GM21381 (cell line): ENCODE measurements around the gene PJA2.
"Not testable (repeated sequence)": the region's sequence is repeated elsewhere in the genome, so short reads cannot be mapped to it uniquely, and the experiment has no call there.

Source experiments
- ATAC-seq: cut with Tn5 transposase; IDR thresholded peaks from one replicate; pipeline ENCODE4 v1.9.1; 2021; ENCODE audit warnings: mild to moderate bottlenecking, moderate library complexity; ENCODE audit not compliant: unreplicated experiment

PJA2 gene

DNA sequence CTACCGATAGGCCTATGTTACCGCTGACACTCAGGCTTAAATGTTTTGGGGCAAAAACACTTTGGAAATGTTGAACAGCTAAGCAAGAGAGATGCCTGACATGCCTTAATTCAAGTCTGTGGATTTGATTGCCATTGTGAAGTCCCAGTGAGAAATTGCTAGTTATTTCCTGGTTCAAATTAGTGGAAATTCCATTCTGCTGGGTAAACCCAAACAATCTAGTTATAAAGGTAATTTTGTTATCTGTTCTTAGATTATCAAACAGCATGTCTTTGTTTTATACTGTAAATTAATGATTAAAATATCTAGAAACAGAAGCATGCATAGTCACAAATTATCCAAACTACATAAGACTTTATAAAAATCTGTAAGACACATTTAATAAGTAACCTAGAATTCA lies 96.6 kb downstream of the PJA2 start:
- no peak for ATAC-seq

DNA sequence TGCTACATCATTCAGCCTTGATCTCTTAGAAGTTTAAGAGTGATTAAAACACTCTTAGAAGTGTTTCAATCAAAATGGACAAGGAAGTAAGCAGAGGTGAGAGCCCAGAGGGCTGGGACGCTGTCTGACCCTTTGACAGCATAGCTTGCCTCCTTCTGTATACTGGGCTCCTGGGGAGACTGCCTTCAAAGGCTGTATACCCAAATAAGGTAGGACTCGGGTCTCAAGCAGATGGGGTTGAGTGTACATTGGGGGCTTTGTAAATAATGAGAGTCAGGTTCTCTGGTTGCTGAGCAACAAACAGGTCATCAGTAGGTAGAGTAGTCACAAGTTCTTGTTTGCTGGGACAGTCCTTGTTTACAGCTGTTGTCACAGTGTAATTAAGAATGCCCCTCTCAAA lies 97.1 kb downstream of the PJA2 start:
- ATAC-seq: no peak

DNA sequence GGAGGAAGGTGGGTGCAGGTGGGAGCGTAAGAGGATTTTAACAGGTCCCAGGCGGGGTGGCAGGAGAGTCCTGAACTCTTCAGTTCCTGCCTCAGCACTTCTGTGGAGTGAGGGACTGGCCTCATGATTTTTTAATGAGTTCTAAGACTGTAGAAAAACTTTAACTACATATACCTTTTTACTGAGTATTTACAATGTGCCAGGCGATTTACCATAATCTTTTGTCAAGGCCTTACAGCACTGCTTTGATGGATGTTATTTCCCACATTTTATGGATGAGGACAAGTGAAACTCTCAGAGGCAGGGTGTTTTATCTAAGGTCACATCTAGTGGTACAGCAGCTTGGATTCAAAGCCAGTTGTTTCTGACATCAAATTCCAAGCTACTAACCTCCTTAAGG lies 99.5 kb downstream of the PJA2 start:
- ATAC-seq: no peak

DNA sequence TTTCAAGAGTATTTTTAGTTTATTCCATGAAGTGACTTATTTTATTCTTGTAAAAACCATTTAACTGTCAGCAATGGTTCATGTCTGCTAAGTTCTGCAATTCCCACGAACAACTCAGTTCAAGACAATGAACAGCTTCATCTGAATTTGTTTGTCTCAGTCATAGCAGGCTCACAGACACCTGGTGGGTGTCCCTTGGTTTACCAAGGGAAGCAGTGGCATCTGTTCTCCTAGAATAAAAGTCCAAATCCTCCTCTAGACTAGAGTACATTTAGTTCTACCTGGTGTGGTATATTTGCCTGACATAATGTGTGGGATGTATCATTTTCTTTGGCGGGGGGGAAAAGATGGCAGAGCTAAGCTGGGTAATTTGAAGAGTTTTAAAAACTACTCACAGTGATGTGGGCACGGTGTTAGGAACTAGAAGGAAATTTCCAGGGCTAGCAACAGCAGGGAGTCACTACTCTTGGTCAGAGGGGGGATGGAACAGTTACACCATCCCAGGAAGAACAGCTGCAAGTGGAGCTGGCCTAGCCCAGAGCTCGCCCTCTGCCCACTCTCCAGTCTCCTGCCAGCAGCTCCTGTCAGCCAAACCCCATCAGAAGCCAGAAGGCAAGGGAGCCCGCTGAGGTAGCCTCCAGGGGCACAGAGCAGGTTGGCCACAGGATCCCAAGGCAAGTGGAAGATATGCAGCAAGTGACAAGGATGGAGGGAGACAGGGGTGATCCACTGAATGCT lies 100.3 kb downstream of the PJA2 start:
- no peak for ATAC-seq

DNA sequence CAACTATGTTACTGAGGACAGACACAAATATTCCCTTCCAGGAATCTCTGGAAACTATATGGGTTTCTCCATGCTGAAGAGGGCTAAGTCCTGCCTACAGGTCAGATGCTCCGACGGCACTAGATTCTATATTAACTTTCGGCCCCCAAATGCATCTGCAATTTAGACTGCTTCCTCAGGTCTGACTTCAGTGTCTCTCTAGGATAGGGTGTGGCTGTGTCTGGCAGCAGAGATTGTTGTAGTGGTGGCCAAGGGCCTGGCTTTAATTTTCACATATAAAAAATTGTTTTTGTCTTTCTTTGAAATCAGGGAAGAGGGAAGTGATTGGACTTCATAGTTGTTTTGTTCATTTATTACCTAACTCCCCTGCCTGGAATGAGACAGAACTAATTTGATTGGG lies 101.8 kb downstream of the PJA2 start:
- ATAC-seq: no peak

DNA sequence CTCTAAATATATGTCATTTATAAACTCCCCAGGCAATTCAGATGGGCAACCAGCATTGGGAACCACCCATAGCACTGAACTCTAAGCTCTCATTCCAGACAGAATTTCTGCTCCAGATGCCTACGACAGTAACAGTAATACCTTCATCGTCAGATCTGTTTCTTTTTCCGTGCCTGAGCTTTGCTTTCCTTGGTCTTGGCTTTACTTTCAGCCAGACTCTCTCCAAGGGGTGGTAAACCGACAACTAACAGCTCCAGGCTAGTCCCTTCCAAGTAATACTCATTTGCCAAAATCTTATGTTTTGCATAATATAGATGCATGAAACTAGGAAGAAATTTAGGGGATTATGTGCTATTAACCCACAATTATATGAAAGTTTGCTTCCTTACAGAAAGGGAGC lies 102.3 kb downstream of the PJA2 start:
- ATAC-seq: no peak

DNA sequence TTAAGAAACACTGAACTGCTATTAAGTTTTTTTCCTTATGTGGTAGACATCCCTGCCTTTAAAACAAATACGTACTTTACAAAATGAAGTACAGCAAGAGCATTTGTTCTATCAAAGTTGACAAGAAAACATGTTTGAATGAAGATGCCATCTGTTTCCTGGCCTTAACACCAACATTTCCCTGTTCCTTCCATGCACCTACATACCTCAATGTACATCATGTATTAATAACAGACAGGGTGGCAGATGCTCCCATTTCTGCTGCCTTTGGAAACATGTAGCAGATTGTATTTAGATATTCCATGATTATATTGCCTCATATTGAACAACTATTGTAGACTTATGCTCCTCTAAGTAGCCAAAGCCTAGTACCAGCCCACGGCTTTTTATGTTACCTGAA lies 104.4 kb downstream of the PJA2 start:
- no peak for ATAC-seq

DNA sequence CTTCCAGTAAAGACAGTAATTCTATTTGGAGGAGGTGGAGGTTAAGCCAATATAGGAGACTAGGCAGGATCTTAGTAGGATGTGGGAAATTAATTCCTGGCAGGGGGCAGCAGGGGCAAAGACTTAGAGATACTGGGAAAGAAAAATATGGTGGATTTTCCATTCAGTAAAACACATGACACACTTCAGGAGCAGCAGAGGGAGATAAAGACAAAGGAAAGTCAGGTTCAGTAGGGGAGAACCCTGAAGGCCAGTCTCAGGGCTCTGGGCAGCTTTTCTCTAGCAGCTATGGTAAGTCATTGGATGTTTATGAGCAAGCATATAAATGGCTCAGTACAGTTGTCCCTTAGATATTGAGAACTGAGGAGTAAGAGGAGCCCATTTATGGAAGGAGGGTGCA lies 105.5 kb downstream of the PJA2 start:
- no peak for ATAC-seq

DNA sequence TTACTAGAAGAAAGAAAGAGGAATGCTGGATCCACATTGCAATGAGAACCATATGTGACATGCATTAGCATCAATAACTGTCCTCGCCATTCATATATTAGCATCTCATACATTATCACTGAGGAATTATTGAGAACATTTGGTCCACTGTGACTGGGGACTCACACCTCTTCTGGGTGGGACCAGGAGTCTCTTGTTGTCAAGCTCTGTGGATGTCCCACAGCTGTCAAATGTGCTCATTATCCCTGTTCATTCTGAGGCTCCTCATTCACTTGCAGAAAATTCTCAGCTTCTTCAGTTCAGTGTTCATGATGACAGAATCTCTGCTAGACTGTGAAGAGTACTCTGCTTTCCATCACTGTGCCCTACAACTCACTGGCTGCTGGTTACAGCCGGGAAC lies 109.4 kb downstream of the PJA2 start:
- ATAC-seq: no peak

DNA sequence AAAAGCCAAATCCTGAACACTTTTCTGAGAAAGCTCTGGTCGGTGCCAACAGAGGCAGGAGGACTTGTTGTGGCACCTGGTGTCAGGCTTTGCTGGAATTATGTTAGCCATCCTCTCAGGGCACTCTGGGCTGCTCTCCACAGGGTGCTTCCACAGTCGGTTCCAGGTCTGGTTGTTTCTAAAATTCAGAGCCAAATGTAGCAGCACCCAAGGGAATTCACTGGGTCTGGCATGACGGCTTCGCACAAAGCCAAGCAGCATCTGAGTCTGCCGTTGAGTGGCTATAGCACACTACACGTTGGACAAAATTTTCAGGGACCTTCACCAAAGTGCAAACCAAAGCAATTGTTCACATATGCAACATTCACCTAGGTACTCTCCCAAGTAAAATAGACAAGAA lies 110.2 kb downstream of the PJA2 start:
- ATAC-seq: no peak

DNA sequence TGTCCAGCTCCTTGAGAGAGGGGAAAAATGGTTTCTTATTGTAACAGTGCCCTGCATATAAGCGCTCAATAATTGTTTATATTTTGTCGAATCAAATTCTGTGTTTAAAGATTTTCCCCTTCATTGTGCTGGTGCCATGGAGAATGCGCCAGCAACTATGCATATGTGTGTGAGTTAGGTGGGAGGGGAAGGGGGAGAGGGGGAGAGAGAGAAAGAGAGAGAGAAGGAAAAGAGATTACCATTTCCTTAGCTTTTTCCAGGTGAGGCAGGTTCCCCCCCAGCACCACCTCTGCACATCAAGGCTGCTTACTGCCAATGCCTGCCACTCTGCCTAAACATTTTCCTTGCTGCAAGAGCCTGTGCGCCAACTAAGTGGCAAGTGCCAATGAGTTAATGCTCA lies 111.0 kb downstream of the PJA2 start:
- no peak for ATAC-seq

DNA sequence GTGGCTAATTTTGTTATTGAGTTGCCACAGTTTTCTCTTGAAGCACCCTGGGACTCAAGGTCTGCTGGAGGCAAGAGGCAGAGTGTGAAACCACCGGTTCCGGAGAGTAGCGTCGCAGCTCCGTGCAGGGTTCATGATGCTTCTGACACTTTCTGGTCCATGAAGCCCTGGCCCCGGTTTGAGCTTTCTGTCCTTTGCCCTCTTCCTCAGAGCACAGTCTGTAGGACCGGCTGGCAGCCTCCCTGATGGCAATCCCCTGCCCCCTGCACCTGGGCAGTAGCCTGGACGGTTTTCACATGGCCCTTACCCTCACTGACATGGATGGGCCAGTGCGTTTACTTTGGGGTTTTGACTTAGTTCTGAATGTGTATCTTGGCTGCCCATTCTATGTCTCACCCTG lies 111.9 kb downstream of the PJA2 start:
- ATAC-seq: no peak

DNA sequence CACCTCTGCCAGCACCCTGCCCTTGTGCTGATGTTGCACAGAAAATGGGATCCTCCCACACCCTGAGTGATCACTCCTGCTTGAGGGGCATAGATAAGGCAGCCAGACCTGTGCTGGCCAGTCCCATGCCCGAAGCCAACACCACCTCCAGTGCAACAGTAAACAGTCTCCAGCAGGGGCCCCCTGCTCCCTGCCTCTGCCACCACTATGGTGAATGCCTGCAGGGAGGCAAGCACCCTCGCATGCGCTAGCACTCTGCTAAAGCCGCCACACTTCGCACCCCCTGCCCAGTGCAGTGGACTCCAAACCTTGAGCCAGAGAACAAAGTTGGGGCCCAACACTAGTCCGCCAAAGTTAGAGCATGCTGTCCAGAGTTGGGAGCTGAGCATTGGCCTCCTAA lies 118.7 kb downstream of the PJA2 start:
- no peak for ATAC-seq

DNA sequence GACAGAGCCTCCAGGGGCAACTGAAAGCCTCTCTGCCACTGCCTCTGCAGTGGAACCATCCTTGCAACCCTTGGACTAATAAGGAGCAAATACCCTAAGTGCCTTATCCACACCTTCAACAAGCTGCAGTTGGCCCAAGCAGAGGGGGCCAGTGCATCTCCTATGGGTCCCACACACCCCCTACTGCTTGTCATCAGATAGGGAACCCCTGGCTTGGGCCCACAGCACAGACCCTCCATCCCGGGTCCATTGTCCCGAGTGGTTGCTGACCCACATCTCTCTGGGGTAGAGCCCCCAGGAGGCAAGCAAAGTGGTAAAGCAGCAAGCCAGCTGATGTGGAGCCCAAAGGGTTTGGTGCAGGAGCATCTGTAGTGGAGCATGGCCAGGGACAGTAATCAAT lies 119.5 kb downstream of the PJA2 start:
- no peak for ATAC-seq

DNA sequence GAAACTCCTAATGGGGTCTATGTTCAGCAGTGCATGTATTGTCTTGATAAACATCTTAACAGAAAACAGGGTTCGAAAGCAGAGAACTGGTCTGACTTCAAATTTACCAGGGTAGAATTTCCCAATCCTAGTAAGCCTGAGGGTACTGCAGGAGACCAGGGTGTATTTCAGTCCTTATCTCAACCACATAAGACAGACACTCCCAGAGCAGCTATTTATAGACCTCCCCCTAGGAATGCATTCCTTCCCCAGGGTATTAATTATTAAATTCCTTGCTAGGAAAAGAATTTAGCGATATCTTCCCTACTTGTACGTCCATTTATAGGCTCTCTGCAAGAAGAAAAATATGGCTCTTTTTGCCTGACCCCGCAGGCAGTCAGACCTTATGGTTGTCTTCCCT lies 123.1 kb downstream of the PJA2 start:
- not testable (repeated sequence) for ATAC-seq
